Measurements from ENCODE around the gene AGBL4. TPM values are rescaled to one million over a fixed set of nuclear protein-coding genes. Genes with fewer than 3 reads are reported as not detected.

The AGBL4 gene
- total RNA-seq, 1 donor from 2014 or later, result under 0.01 TPM

DNA sequence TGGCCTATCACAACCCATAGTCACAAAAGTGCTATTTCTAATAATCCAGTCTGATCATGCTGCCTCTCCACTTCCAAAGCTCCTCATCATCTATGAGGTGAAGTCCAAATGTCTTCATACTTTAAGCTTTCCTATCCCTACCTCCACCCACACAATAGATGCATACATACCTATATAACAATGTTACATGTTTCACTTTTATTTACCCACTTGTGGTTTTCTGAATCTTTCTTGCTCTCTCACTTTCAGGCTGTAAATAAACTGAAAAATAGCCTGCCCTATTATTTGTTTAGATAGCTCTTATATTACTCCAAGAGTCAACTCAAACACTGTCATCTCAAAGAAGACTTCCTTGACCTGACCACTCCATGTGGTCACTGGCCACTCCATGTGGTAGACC is 840.3 kb downstream of the AGBL4 start:
- H3K4me1 ChIP-seq (ENCODE audit: control insufficient read depth in 3 of 3, insufficient read depth in 3 of 3, low read length in 3 of 3), result no peaks in the 10 kb centered on the region
- H3K9ac ChIP-seq (ENCODE audit: low read depth in 1 of 3, low read length in 3 of 3), result no peak overlapping the region
- H3K4me3 ChIP-seq (ENCODE audit: low read length in 3 of 3), result no peak overlapping the region
- no peaks in the 10 kb centered on the region for H3K9me3 ChIP-seq (ENCODE audit: control insufficient read depth in 3 of 3, low read length in 3 of 3)
- no peaks in the 10 kb centered on the region for H3K36me3 ChIP-seq (ENCODE audit: control insufficient read depth in 3 of 3, insufficient read depth in 3 of 3, low read length in 3 of 3)
- no peak overlapping the region for H3K27ac ChIP-seq (ENCODE audit: low read depth, low read length)
- H3K27me3 ChIP-seq (ENCODE audit: control insufficient read depth in 3 of 3, insufficient read depth in 3 of 3, low read length in 3 of 3), result no peaks in the 10 kb centered on the region

DNA sequence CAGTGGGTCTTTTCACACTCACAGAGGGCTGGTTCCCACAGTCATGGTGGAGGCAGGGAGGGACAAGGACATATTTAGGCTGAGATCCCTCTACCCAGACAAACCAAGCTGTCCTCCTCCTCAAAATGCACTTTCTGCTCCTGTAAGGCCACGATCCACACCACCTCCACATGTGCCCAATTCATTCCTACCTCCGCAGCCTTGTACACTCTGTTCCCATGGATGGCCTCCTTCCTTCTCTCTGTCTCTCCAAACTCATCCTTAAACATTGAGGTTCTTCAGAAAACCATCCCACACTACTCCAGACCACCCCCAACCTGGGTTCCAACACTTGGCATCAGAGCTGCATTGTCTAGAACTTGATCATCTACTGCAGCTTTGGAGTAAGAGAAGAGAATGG is 842.7 kb downstream of the AGBL4 start:
- Histone ChIP-seq H3K27me3 (ENCODE audit: control insufficient read depth in 3 of 3, insufficient read depth in 3 of 3, low read length in 3 of 3) (no peaks in the 10 kb centered on the region), H3K4me1 (ENCODE audit: control insufficient read depth in 3 of 3, insufficient read depth in 3 of 3, low read length in 3 of 3) (no peaks in the 10 kb centered on the region), H3K4me3 (ENCODE audit: low read length in 3 of 3) (no peak overlapping the region), H3K27ac (ENCODE audit: low read depth, low read length) (no peak overlapping the region), H3K9ac (ENCODE audit: low read depth in 1 of 3, low read length in 3 of 3) (no peak overlapping the region), H3K9me3 (ENCODE audit: control insufficient read depth in 3 of 3, low read length in 3 of 3) (no peaks in the 10 kb centered on the region), H3K36me3 (ENCODE audit: control insufficient read depth in 3 of 3, insufficient read depth in 3 of 3, low read length in 3 of 3) (no peaks in the 10 kb centered on the region)

DNA sequence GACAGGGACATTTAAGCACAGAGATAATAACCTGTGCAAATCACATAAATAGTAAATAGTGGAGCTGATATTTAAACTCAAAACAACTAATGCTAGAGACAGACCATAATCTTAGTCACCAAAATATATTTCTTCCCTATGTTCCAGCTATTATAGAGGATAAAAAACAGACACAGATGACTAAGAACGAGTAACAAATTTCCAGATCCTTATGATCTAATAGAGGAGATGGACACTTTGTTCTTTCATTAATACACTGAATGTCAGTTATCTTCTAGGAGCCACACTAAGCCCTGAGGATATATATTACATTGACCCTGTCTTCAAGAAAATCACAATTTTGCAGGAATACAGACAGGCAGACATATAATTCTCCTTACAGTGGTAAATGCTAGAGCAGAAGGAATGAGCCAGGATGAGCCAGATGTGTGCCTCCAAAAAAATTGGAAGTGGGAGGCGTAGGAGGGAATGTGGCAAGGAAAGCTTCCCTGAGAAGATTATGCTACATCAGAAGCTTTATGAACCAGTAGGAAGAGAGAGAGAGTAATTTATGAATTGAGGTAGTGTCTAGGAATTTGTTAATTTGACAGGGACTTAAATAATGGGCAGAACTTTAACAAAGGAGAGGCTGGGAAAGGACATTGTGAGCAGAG is 851.7 kb downstream of the AGBL4 start:
- Histone ChIP-seq H3K9me3 (ENCODE audit: control insufficient read depth in 3 of 3, low read length in 3 of 3) (no peaks in the 10 kb centered on the region), H3K4me3 (ENCODE audit: low read length in 3 of 3) (no peak overlapping the region), H3K27me3 (ENCODE audit: control insufficient read depth in 3 of 3, insufficient read depth in 3 of 3, low read length in 3 of 3) (no peaks in the 10 kb centered on the region), H3K4me1 (ENCODE audit: control insufficient read depth in 3 of 3, insufficient read depth in 3 of 3, low read length in 3 of 3) (no peaks in the 10 kb centered on the region), H3K9ac (ENCODE audit: low read depth in 1 of 3, low read length in 3 of 3) (no peak overlapping the region), H3K36me3 (ENCODE audit: control insufficient read depth in 3 of 3, insufficient read depth in 3 of 3, low read length in 3 of 3) (no peaks in the 10 kb centered on the region), H3K27ac (ENCODE audit: low read depth, low read length) (no peak overlapping the region)

DNA sequence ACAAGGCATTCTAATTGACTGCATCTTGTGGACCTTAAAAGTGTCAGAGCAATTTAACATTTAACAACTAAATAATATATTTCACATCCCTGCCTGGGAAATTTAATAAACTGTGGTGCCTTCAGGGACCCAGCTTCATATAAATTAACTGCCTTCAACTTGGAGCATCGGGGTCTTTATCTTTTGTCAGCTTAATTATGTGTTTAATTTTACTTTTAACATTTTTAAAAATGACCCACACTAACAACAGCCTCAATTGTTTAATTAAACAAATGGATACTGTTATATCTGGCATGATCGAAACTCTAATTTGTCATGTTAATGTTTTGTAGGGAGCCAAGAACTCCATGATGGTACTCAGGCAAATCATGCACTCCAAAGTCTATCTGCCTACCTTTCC is 857.7 kb downstream of the AGBL4 start:
- Histone ChIP-seq H3K9me3 (ENCODE audit: control insufficient read depth in 3 of 3, low read length in 3 of 3) (no peaks in the 10 kb centered on the region), H3K4me1 (ENCODE audit: control insufficient read depth in 3 of 3, insufficient read depth in 3 of 3, low read length in 3 of 3) (no peaks in the 10 kb centered on the region)

DNA sequence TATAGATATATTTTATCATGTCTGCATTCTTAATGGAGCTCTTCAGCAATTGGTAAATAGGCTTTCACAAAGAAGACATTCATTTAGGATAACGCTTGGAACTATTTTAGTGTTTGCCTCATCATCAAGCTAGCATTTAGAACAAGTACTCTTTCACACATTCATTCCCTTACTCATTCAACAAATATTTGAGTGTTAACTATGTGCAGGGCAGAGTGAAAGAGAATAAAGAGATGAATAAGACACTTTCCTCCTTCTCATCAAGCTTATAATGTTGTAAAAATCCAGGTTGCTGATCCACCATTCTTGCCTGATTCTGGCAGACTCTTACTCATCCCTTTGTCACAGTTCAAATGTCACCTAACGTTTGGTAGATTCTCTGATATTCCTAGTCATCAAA is 860.7 kb downstream of the AGBL4 start:
- H3K9ac ChIP-seq (ENCODE audit: low read depth in 1 of 3, low read length in 3 of 3), result no peak overlapping the region
- no peak overlapping the region for H3K27ac ChIP-seq (ENCODE audit: low read depth, low read length)
- H3K4me3 ChIP-seq (ENCODE audit: low read length in 3 of 3), result no peak overlapping the region
- H3K4me1 ChIP-seq (ENCODE audit: control insufficient read depth in 3 of 3, insufficient read depth in 3 of 3, low read length in 3 of 3), result no peaks in the 10 kb centered on the region
- no peaks in the 10 kb centered on the region for H3K27me3 ChIP-seq (ENCODE audit: control insufficient read depth in 3 of 3, insufficient read depth in 3 of 3, low read length in 3 of 3)
- no peaks in the 10 kb centered on the region for H3K36me3 ChIP-seq (ENCODE audit: control insufficient read depth in 3 of 3, insufficient read depth in 3 of 3, low read length in 3 of 3)
- H3K9me3 ChIP-seq (ENCODE audit: control insufficient read depth in 3 of 3, low read length in 3 of 3), result no peaks in the 10 kb centered on the region

More for the DNA sequence above, 857.7 kb downstream of the AGBL4 start:
- Histone ChIP-seq H3K27ac (ENCODE audit: low read depth, low read length) (no peak overlapping the region), H3K27me3 (ENCODE audit: control insufficient read depth in 3 of 3, insufficient read depth in 3 of 3, low read length in 3 of 3) (no peaks in the 10 kb centered on the region), H3K4me3 (ENCODE audit: low read length in 3 of 3) (no peak overlapping the region), H3K36me3 (ENCODE audit: control insufficient read depth in 3 of 3, insufficient read depth in 3 of 3, low read length in 3 of 3) (no peaks in the 10 kb centered on the region), H3K9ac (ENCODE audit: low read depth in 1 of 3, low read length in 3 of 3) (no peak overlapping the region)

DNA sequence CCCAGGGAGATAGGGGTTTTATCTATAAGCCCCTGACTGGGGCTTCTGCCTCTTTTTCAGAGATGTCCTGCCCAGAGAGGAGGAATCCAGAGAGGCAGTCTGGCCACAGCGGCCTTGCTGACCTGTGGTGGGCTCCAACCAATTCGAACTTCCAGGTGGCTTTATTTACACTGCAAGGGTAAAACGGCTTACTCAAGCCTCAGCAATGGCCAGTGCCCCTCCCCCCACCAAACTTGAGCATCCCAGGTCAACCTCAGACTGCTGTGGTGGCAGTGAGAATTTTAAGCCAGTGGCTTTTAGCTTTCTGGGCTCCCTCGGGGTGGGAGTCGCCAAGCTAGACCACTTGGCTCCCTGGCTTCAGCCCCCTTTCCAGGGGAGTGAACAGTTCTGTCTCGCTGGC is 863.1 kb downstream of the AGBL4 start:
- no peaks in the 10 kb centered on the region for H3K27me3 ChIP-seq (ENCODE audit: control insufficient read depth in 3 of 3, insufficient read depth in 3 of 3, low read length in 3 of 3)
- no peaks in the 10 kb centered on the region for H3K4me1 ChIP-seq (ENCODE audit: control insufficient read depth in 3 of 3, insufficient read depth in 3 of 3, low read length in 3 of 3)
- H3K9me3 ChIP-seq (ENCODE audit: control insufficient read depth in 3 of 3, low read length in 3 of 3), result no peaks in the 10 kb centered on the region
- H3K4me3 ChIP-seq (ENCODE audit: low read length in 3 of 3), result no peak overlapping the region
- H3K9ac ChIP-seq (ENCODE audit: low read depth in 1 of 3, low read length in 3 of 3), result no peak overlapping the region
- no peaks in the 10 kb centered on the region for H3K36me3 ChIP-seq (ENCODE audit: control insufficient read depth in 3 of 3, insufficient read depth in 3 of 3, low read length in 3 of 3)
- no peak overlapping the region for H3K27ac ChIP-seq (ENCODE audit: low read depth, low read length)

DNA sequence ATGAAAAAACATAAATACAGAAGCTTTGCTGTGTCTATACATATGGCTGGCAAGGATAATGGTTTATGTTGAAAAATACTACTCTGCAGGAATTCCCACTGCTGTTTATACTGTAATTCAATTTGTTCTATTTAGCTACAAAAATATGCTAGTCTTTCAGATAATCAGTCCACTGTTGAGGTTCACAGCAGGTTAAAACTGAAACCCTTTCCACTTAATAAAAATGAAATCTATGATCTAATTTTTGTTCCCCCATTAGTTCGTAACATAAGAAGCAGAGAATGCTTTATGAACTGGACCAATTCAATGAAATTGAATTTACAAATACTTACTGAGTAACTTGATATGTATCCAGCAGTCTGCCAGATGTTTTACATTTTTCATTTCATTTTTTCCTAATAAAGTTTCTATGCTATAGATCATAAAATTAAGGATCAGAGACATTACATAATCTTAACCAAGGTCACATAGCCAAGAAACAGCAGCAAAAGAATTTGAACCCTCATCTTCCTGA is 887.0 kb downstream of the AGBL4 start:
- no peaks in the 10 kb centered on the region for H3K36me3 ChIP-seq (ENCODE audit: control insufficient read depth in 3 of 3, insufficient read depth in 3 of 3, low read length in 3 of 3)
- no peak overlapping the region for H3K27ac ChIP-seq (ENCODE audit: low read depth, low read length)
- H3K4me1 ChIP-seq (ENCODE audit: control insufficient read depth in 3 of 3, insufficient read depth in 3 of 3, low read length in 3 of 3), result no peaks in the 10 kb centered on the region
- no peaks in the 10 kb centered on the region for H3K9me3 ChIP-seq (ENCODE audit: control insufficient read depth in 3 of 3, low read length in 3 of 3)
- H3K9ac ChIP-seq (ENCODE audit: low read depth in 1 of 3, low read length in 3 of 3), result no peak overlapping the region
- no peaks in the 10 kb centered on the region for H3K27me3 ChIP-seq (ENCODE audit: control insufficient read depth in 3 of 3, insufficient read depth in 3 of 3, low read length in 3 of 3)
- no peak overlapping the region for H3K4me3 ChIP-seq (ENCODE audit: low read length in 3 of 3)

DNA sequence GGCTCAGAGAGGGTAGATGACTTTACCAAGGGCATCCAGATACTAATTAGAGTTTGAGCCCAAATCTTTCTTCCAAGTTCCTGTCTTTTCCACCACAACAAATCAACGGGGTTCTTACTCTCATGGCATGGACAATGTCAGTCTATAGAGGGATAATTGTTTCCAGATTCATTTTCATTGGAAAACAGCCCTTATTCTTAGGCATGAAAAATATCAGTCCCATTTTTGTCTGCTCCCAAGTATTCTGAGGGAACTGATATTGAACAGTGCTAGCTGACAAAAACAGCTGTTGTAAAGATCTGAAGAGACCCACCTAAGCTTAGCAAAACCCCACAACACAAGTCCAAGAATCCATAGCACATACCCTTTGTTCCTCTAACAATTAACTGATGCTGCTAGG is 898.0 kb downstream of the AGBL4 start:
- no peaks in the 10 kb centered on the region for H3K36me3 ChIP-seq (ENCODE audit: control insufficient read depth in 3 of 3, insufficient read depth in 3 of 3, low read length in 3 of 3)
- no peak overlapping the region for H3K27ac ChIP-seq (ENCODE audit: low read depth, low read length)
- no peaks in the 10 kb centered on the region for H3K27me3 ChIP-seq (ENCODE audit: control insufficient read depth in 3 of 3, insufficient read depth in 3 of 3, low read length in 3 of 3)
- H3K4me3 ChIP-seq (ENCODE audit: low read length in 3 of 3), result no peak overlapping the region
- H3K4me1 ChIP-seq (ENCODE audit: control insufficient read depth in 3 of 3, insufficient read depth in 3 of 3, low read length in 3 of 3), result no peaks in the 10 kb centered on the region
- no peak overlapping the region for H3K9ac ChIP-seq (ENCODE audit: low read depth in 1 of 3, low read length in 3 of 3)
- no peaks in the 10 kb centered on the region for H3K9me3 ChIP-seq (ENCODE audit: control insufficient read depth in 3 of 3, low read length in 3 of 3)

DNA sequence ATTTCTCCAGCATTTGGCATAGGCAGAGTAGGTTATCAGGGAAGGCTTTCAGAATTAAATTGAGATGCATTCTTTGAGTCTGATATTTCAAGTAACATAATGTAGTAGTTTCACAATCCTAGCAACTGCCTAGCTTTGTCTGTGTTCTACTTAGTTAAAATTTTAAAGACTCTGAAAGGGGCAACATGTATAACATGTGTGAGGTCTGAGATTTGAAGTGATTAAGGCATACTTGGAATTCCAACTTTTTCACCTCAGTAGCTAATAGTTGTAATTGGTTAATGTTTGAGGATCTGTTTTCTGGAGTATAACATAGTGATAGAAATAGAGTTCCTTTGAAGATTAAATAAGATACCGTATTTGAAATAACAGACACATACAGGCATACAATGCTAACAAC is 911.8 kb downstream of the AGBL4 start:
- H3K36me3 ChIP-seq (ENCODE audit: control insufficient read depth in 3 of 3, insufficient read depth in 3 of 3, low read length in 3 of 3), result no peaks in the 10 kb centered on the region
- H3K27me3 ChIP-seq (ENCODE audit: control insufficient read depth in 3 of 3, insufficient read depth in 3 of 3, low read length in 3 of 3), result no peaks in the 10 kb centered on the region
- H3K9me3 ChIP-seq (ENCODE audit: control insufficient read depth in 3 of 3, low read length in 3 of 3), result no peaks in the 10 kb centered on the region
- H3K4me1 ChIP-seq (ENCODE audit: control insufficient read depth in 3 of 3, insufficient read depth in 3 of 3, low read length in 3 of 3), result no peaks in the 10 kb centered on the region
- H3K9ac ChIP-seq (ENCODE audit: low read depth in 1 of 3, low read length in 3 of 3), result no peak overlapping the region
- H3K27ac ChIP-seq (ENCODE audit: low read depth, low read length), result no peak overlapping the region
- H3K4me3 ChIP-seq (ENCODE audit: low read length in 3 of 3), result no peak overlapping the region

DNA sequence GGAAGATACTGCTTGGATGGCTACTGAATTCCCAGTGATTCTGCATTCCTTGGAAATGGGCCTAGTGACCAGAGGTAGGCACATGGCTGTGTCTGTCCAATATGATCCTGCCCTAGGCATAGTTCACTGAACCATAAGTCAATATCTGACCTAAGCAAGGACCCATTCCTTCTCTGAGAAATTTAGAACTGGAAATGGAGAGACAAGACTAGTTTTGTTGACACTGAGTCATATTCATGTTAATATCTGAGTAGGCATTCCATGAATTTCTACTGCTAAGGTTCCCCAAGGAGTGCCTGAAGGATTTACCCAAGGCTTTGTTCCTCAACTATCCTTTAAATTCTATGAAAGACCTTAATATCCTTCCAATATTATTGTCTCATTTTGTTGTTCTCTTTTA is 917.3 kb downstream of the AGBL4 start:
- Histone ChIP-seq H3K9ac (ENCODE audit: low read depth in 1 of 3, low read length in 3 of 3) (no peak overlapping the region), H3K36me3 (ENCODE audit: control insufficient read depth in 3 of 3, insufficient read depth in 3 of 3, low read length in 3 of 3) (no peaks in the 10 kb centered on the region), H3K27me3 (ENCODE audit: control insufficient read depth in 3 of 3, insufficient read depth in 3 of 3, low read length in 3 of 3) (no peaks in the 10 kb centered on the region), H3K9me3 (ENCODE audit: control insufficient read depth in 3 of 3, low read length in 3 of 3) (no peaks in the 10 kb centered on the region), H3K27ac (ENCODE audit: low read depth, low read length) (no peak overlapping the region), H3K4me1 (ENCODE audit: control insufficient read depth in 3 of 3, insufficient read depth in 3 of 3, low read length in 3 of 3) (no peaks in the 10 kb centered on the region), H3K4me3 (ENCODE audit: low read length in 3 of 3) (no peak overlapping the region)

Data from skeletal muscle tissue (tissue), 4 donors.